ENCODE results near the gene UEVLD.

The UEVLD gene

GRCh38 chr11:18501629-18502028 lies 86.9 kb downstream of the UEVLD start:
- WGBS, 2 experiments (ENCODE audit: insufficient coverage in 2 of 2) = no CpG with 5 or more reads among the region's 1 CpG
- H3K4me3 ChIP-seq (ENCODE audit: extremely low read depth, insufficient read depth, low read length, poor library complexity, severe bottlenecking) = no peak overlapping the region
- H3K4me1 ChIP-seq (ENCODE audit: control insufficient read depth, insufficient read depth, low read length, poor library complexity, severe bottlenecking) = peaks cover 3% of the 10 kb centered on the region
- peaks cover 54% of the 10 kb centered on the region for H3K36me3 ChIP-seq (ENCODE audit: control insufficient read depth, insufficient read depth, low read length)
- H3K27ac ChIP-seq (ENCODE audit: low read depth, low read length, severe bottlenecking) = no peak overlapping the region
- no peaks in the 10 kb centered on the region for H3K9me3 ChIP-seq (ENCODE audit: control insufficient read depth, low read length)

GRCh38 chr11:18498039-18498438 lies 90.5 kb downstream of the UEVLD start:
- Histone ChIP-seq H3K36me3 (ENCODE audit: control insufficient read depth, insufficient read depth, low read length) (peaks cover 52% of the 10 kb centered on the region), H3K27ac (ENCODE audit: low read depth, low read length, severe bottlenecking) (no peak overlapping the region), H3K9me3 (ENCODE audit: control insufficient read depth, low read length) (no peaks in the 10 kb centered on the region), H3K4me1 (ENCODE audit: control insufficient read depth, insufficient read depth, low read length, poor library complexity, severe bottlenecking) (peaks cover 3% of the 10 kb centered on the region), H3K4me3 (ENCODE audit: extremely low read depth, insufficient read depth, low read length, poor library complexity, severe bottlenecking) (no peak overlapping the region)
- WGBS, 2 experiments (ENCODE audit: insufficient coverage in 2 of 2) = 93 to 100% methylated on average over 1 of the region's 1 CpG

- H3K36me3 ChIP-seq (ENCODE audit: control insufficient read depth, insufficient read depth, low read length) = peaks cover 41% of the 10 kb centered on the region
- H3K4me3 ChIP-seq (ENCODE audit: extremely low read depth, insufficient read depth, low read length, poor library complexity, severe bottlenecking) = no peak overlapping the region
- no peaks in the 10 kb centered on the region for H3K4me1 ChIP-seq (ENCODE audit: control insufficient read depth, insufficient read depth, low read length, poor library complexity, severe bottlenecking)
- H3K9me3 ChIP-seq (ENCODE audit: control insufficient read depth, low read length) = no peaks in the 10 kb centered on the region
- H3K27ac ChIP-seq (ENCODE audit: low read depth, low read length, severe bottlenecking) = no peak overlapping the region
- 100% methylated on average over 2 of the region's 4 CpGs; no CpG with 5 or more reads in 1 of the 2 experiments for WGBS, 2 experiments (ENCODE audit: insufficient coverage in 2 of 2)
Observed at GRCh38 chr11:18495703-18496102, 92.8 kb downstream of the UEVLD start.

GRCh38 chr11:18495271-18495670 lies 93.3 kb downstream of the UEVLD start:
- no peak overlapping the region for H3K27ac ChIP-seq (ENCODE audit: low read depth, low read length, severe bottlenecking)
- H3K9me3 ChIP-seq (ENCODE audit: control insufficient read depth, low read length) = no peaks in the 10 kb centered on the region
- no peak overlapping the region for H3K4me3 ChIP-seq (ENCODE audit: extremely low read depth, insufficient read depth, low read length, poor library complexity, severe bottlenecking)
- H3K36me3 ChIP-seq (ENCODE audit: control insufficient read depth, insufficient read depth, low read length) = peaks cover 41% of the 10 kb centered on the region
- H3K4me1 ChIP-seq (ENCODE audit: control insufficient read depth, insufficient read depth, low read length, poor library complexity, severe bottlenecking) = no peaks in the 10 kb centered on the region

GRCh38 chr11:18493310-18493709 lies 95.2 kb downstream of the UEVLD start:
- H3K9me3 ChIP-seq (ENCODE audit: control insufficient read depth, low read length) = no peaks in the 10 kb centered on the region
- peaks cover 51% of the 10 kb centered on the region for H3K36me3 ChIP-seq (ENCODE audit: control insufficient read depth, insufficient read depth, low read length)
- 71 to 91% methylated on average over 1 of the region's 4 CpGs for WGBS, 2 experiments (ENCODE audit: insufficient coverage in 2 of 2)
- H3K4me3 ChIP-seq (ENCODE audit: extremely low read depth, insufficient read depth, low read length, poor library complexity, severe bottlenecking) = no peak overlapping the region
- H3K4me1 ChIP-seq (ENCODE audit: control insufficient read depth, insufficient read depth, low read length, poor library complexity, severe bottlenecking) = no peaks in the 10 kb centered on the region
- no peak overlapping the region for H3K27ac ChIP-seq (ENCODE audit: low read depth, low read length, severe bottlenecking)

- Histone ChIP-seq H3K27ac (ENCODE audit: low read depth, low read length, severe bottlenecking) (no peak overlapping the region), H3K4me3 (ENCODE audit: extremely low read depth, insufficient read depth, low read length, poor library complexity, severe bottlenecking) (no peak overlapping the region), H3K36me3 (ENCODE audit: control insufficient read depth, insufficient read depth, low read length) (peaks cover 50% of the 10 kb centered on the region)
Observed at GRCh38 chr11:18492888-18493287, 95.6 kb downstream of the UEVLD start.

GRCh38 chr11:18491924-18492323 lies 96.6 kb downstream of the UEVLD start:
- Histone ChIP-seq H3K36me3 (ENCODE audit: control insufficient read depth, insufficient read depth, low read length) (peaks cover 54% of the 10 kb centered on the region), H3K4me1 (ENCODE audit: control insufficient read depth, insufficient read depth, low read length, poor library complexity, severe bottlenecking) (no peaks in the 10 kb centered on the region), H3K4me3 (ENCODE audit: extremely low read depth, insufficient read depth, low read length, poor library complexity, severe bottlenecking) (no peak overlapping the region), H3K27ac (ENCODE audit: low read depth, low read length, severe bottlenecking) (no peak overlapping the region), H3K9me3 (ENCODE audit: control insufficient read depth, low read length) (no peaks in the 10 kb centered on the region)
- WGBS, 2 experiments (ENCODE audit: insufficient coverage in 2 of 2) = no CpG with 5 or more reads among the region's 2 CpGs

More at GRCh38 chr11:18492888-18493287, 95.6 kb downstream of the UEVLD start:
- H3K9me3 ChIP-seq (ENCODE audit: control insufficient read depth, low read length) = no peaks in the 10 kb centered on the region
- no peaks in the 10 kb centered on the region for H3K4me1 ChIP-seq (ENCODE audit: control insufficient read depth, insufficient read depth, low read length, poor library complexity, severe bottlenecking)

- H3K9me3 ChIP-seq (ENCODE audit: control insufficient read depth, low read length) = no peaks in the 10 kb centered on the region
- H3K36me3 ChIP-seq (ENCODE audit: control insufficient read depth, insufficient read depth, low read length) = peaks cover 56% of the 10 kb centered on the region
- H3K4me1 ChIP-seq (ENCODE audit: control insufficient read depth, insufficient read depth, low read length, poor library complexity, severe bottlenecking) = no peaks in the 10 kb centered on the region
- WGBS, 2 experiments (ENCODE audit: insufficient coverage in 2 of 2) = 93 to 97% methylated on average over 13 to 14 of the region's 15 CpGs
- H3K27ac ChIP-seq (ENCODE audit: low read depth, low read length, severe bottlenecking) = no peak overlapping the region
- no peak overlapping the region for H3K4me3 ChIP-seq (ENCODE audit: extremely low read depth, insufficient read depth, low read length, poor library complexity, severe bottlenecking)
Observed at GRCh38 chr11:18490736-18491485, 97.6 kb downstream of the UEVLD start.

GRCh38 chr11:18490319-18490718 lies 98.2 kb downstream of the UEVLD start:
- 100% methylated on average over 1 of the region's 1 CpG for WGBS, 2 experiments (ENCODE audit: insufficient coverage in 2 of 2)
- Histone ChIP-seq H3K27ac (ENCODE audit: low read depth, low read length, severe bottlenecking) (no peak overlapping the region), H3K4me1 (ENCODE audit: control insufficient read depth, insufficient read depth, low read length, poor library complexity, severe bottlenecking) (no peaks in the 10 kb centered on the region), H3K36me3 (ENCODE audit: control insufficient read depth, insufficient read depth, low read length) (peaks cover 53% of the 10 kb centered on the region), H3K4me3 (ENCODE audit: extremely low read depth, insufficient read depth, low read length, poor library complexity, severe bottlenecking) (no peak overlapping the region), H3K9me3 (ENCODE audit: control insufficient read depth, low read length) (no peaks in the 10 kb centered on the region)

- H3K36me3 ChIP-seq (ENCODE audit: control insufficient read depth, insufficient read depth, low read length) = peaks cover 66% of the 10 kb centered on the region
- H3K9me3 ChIP-seq (ENCODE audit: control insufficient read depth, low read length) = no peaks in the 10 kb centered on the region
- H3K27ac ChIP-seq (ENCODE audit: low read depth, low read length, severe bottlenecking) = no peak overlapping the region
- WGBS, 2 experiments (ENCODE audit: insufficient coverage in 2 of 2) = 97 to 100% methylated on average over 6 to 8 of the region's 8 CpGs
- no peak overlapping the region for H3K4me3 ChIP-seq (ENCODE audit: extremely low read depth, insufficient read depth, low read length, poor library complexity, severe bottlenecking)
- no peaks in the 10 kb centered on the region for H3K4me1 ChIP-seq (ENCODE audit: control insufficient read depth, insufficient read depth, low read length, poor library complexity, severe bottlenecking)
Observed at GRCh38 chr11:18485913-18486528, 102.5 kb downstream of the UEVLD start.
